Hematopoietic multipotent progenitor cell treated with erythropoietin and hydrocortisone succinate and interleukin-3 and kit ligand, for 17 days (in vitro differentiated cells): ENCODE results near the gene PARK7.

Experiments
- DNase-seq: peaks from one replicate; pipeline ENCODE4 v3.0.0-alpha.2; 2015; ENCODE audit warnings: low spot score

PARK7 gene

GRCh38 chr1:8011016-8011415 is 49.5 kb downstream of the PARK7 start:
- DNase-seq = no peak

DNA sequence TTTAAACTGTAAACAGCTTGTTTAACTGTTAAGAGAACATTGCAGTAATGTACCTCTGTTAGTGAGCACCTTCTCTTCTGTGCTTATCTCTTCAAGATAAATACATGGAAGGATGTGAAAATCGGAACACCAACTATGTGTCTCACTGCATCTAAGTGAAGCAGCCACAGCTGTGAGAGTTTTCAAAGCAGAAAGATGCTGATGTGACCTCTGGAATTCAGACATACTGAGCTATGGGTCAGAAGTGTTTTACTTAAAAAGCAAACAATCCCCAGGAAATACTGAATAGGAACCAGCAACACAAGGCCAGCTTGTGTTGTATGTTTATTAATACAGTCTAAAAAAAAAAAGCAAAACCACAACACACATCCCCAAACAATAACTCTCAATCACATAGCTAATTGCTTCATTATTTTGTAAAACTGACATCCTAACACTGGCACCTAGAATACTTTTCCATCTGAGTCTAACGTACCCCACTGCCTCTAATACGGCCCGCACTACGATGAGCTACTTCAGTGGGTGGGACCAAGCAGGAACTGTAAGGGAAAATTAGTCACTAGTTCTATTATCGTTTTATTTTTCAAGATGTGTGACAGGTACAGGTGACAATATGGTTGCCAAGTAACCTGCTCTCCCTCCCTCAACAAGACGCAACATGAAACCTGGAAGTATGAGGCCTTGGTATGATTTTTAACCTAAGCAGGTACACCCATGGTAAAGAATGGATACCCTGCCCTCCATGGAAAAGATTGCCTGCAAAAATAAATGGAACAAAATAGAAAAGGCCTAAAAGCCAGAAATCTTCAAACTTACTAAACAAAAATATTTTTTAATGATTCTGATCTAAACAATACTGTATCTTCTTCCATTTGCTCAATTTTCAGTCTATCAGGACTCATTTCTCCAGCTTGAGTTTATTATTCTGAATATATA is 50.7 kb downstream of the PARK7 start:
- DNase-seq = no peak

GRCh38 chr1:8012955-8013354 is 51.4 kb downstream of the PARK7 start:
- no peak for DNase-seq

DNA sequence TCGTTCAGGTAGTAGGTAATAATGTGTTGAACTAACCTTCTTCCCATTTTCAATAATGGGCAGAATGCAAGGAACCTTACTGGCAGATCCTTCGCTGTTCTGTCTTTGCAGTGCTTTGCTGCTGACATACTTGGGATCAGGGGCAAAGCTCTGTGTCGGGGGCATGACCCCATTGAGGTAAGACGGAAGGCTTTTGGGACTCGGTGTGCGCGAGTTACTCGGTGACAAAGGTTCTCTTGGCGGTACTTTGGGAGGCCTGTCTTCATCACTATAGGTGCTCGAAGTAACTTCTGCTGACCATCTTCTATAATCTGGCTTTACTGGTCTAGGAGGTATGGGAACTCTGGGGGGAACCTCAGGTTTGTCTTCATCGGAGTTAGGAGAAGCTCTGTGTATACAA is 51.9 kb downstream of the PARK7 start:
- DNase-seq = no peak

DNA sequence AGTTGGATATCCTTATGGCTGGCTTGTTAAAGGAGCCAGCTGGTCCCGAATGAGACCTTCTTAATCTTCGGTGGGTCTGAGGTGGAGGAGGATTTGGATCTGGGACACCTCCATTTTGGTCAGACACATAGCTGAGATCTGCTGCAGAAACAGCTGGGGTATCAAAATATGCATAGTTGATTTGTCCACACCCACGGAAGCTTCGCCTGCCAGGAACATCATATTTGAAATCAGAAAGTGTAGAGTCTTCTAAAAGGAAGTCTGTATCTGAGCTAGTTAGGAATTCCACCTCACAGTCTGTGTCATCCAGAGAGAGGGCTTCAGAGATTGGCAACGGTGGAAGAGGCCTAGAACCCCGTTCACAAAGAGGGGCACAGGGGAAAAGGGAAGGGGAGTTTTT is 52.3 kb downstream of the PARK7 start:
- no peak for DNase-seq

DNA sequence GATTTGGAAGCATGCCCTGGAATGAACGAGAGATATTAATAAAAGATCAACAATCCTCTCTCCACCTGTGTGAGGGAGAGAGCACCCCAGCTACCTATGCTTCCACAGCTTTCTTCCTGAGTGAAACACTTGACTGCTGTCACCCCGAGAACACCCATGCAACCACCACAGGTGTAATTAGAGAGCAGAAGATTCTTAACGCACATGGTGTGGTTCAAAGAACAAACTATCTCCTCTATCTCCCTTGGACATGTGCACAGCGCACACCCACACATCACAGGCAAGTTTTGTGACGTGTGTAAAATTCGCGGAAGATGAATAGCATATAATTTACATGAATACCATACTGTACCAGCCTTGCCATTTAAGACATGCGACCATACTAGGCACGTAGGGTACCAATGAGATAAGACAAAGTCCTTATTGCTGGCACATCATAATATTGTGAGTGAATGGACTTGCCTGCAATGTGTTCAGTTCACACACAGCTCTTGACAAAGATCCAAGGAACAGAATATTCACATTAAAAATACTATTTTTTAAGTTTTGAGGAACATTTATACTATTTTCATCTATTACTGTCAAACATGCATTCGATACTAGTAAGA is 53.0 kb downstream of the PARK7 start:
- no peak for DNase-seq

DNA sequence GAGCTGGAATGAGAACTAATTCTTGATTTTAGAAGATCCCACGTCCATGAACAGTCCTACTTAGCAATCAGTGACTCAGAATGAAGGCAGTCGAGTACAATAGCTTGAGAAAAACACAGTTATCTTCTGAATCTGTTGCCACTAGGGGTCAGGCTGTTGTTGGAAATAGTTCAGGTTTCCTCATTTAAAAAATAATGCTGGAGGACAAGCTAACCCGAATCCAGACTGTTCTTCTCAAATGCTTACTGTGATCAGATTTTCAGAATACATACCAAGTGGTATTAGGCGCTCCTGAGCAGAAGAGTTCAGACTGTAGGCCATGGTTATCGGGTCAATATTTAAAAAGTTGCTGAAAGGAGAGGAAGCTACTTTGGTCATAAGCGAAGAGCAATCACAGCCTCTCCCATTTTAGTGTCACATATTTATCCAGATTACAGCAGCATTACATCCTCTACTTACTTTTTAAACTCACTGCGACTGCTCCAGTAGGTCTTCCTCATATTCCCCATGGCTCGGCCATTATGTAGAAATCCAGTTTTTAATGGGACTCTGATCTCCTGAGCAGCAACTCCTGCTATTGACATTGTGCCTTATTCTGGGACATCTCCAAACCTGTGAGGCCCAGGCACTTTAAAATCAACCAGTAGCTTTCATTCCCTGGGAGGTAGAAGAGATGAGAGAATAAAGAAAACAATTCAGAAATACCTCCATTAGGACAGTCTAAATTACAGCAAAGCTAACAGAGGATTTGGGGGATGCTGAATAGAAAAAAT is 53.7 kb downstream of the PARK7 start:
- DNase-seq = no peak

DNA sequence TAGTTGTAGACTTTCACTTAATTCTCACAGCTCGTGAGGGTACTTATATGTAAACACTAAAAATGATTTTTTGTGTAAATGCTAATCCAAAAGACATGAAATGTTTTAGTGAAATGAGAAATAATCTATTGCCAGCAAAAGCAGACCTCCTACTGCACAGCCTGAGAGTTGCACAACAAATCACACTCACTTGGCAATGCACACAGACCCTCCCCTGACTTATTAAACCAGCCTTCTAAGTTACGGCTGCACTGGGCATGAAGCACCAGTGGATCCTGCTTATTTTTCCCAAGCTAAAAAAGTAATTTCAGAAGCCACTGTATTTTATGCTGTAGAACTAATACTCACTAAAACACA is 54.3 kb downstream of the PARK7 start:
- no peak for DNase-seq

DNA sequence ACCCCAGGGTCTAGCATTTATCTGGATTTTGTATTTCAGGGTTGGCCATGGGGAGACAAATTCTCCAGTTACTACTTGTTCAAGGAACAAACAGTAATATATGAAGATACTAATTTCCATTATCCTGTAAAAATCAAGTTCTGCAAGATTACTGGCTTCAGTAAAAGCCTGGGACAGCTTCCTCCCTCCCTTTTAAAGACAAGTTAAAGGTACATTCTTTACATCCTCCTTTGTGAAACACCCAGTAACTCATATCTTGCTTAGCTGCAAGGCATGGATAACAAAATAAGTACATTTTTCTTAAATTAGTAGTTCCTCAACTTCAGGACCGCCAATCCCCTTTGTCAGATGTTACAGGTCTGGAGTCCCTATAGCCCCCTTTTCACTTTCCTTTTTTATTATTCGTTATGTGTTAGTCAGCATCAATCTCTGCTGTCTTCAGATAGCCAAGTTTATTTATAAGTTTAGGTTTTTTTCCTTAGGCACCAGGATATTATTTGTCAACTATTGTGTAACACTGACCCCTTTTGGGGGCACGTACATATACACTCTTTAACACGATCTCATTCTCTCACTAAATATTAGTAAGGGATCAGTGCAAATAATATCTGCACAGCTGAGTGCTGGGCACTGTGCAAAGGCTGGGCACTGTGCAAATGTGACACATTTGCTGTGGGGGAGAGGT is 54.8 kb downstream of the PARK7 start:
- no peak for DNase-seq

DNA sequence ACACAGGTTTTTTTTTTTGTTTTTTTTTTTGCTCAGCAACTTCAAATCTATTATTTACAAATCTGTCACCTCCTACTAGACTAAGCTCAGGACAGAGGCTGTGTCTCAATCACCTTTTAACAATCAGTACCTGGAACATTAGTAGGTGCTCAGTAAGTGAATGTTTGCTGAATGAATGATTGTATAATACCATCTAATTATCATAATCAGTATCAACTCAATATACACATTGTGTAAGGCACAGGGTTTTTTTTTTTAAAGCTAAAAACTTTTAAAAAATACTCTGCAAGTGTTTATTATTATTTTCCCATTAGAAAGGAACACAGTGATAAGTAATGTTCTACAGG is 55.4 kb downstream of the PARK7 start:
- DNase-seq = no peak

- no peak for DNase-seq
These were observed 56.1 kb downstream of the PARK7 start for GRCh38 chr1:8017495-8018197.

GRCh38 chr1:8018492-8019228 is 57.1 kb downstream of the PARK7 start:
- no peak for DNase-seq

DNA sequence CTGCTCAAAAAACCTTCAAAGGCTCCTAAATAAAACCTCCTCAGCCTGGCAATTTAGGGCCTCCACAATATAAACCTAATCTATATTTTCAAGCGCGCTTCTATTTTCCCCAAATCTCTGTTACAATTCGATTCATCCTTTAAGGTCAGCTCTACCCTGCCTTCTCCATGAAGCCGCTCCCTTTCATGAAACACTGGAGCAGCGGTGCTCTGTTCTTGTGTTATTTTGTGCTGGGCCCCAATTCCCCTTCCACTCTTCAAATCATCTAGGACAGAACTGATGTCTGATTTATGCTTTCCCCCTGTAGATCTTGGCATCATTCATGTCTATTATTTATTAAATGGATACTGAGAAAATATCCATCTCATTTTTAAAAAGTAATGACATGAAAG is 57.7 kb downstream of the PARK7 start:
- DNase-seq = no peak

GRCh38 chr1:8020032-8020431 is 58.5 kb downstream of the PARK7 start:
- DNase-seq = no peak

DNA sequence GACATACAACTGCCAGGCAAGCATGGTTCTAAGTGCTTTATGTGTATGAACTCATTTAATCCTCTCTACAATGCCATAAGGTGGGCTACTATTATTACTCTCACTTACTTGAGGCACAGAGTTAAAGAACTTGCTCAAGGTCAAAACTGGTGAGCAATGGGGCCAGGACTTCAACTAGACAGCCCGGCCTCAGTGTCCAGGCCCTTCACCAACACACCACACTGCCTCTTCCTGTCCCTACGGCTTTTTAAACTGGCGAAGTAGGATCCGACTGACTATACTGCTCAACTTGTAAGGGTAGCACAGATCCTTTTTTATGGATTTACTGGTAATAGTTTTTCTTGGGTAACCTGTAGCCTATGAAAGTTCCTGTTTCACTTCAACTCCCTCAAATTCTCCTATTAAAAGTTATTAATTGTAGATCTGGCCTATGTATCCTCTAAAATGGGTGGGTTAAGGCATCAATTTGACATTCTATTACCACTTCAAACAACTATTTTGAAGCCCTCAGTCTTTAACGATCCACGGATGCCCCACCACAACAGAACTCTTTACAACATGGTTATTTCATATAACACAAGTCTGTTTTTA is 60.3 kb downstream of the PARK7 start:
- DNase-seq = no peak

GRCh38 chr1:8022395-8023286 is 61.1 kb downstream of the PARK7 start:
- no peak for DNase-seq

DNA sequence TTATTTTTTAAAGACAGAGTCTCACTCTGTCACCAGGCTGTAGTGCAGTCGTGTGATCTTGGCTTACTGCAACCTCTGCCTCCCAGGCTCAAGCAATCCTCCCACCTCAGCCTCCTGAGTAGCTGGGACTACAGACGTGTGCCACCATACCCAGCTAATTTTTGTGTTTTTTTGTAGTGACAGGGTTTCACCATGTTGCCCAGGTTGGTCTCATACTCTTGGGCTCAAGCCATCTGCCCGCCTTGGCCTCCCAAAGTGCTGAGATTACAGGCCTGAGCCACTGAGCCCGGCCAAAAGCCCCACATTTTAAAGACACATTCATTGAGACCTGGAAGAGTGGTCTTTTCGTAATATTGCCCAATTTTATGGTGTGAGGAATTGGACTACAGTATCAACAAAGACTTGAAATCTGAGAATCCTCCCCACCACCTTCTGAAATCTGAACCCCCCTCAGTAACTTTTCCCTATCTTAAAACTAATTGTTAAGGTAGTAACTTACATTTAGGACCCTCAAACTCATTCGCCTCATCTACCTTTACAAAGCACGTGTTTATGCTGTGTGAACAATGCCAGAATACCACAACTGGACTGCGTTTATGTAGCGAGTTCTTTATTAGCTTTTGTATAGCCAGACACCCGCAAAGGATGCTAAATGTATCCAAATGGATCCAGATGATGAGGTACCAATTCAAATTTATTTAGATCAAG is 61.9 kb downstream of the PARK7 start:
- DNase-seq = no peak

- DNase-seq = no peak
These were observed 62.4 kb downstream of the PARK7 start for GRCh38 chr1:8023995-8024313.

- DNase-seq = no peak
These were observed 62.8 kb downstream of the PARK7 start for GRCh38 chr1:8024329-8024728.
